GM19397 (cell line): ENCODE data around the gene CSAG2.
"Not testable (repeated sequence)": the region's sequence is repeated elsewhere in the genome, so short reads cannot be mapped to it uniquely, and the experiment has no call there.

Source experiments
- ATAC-seq: cut with Tn5 transposase; IDR thresholded peaks from one replicate; pipeline ENCODE4 v1.9.1; 2021; ENCODE audit warnings: mild to moderate bottlenecking, moderate library complexity; ENCODE audit not compliant: unreplicated experiment

The CSAG2 gene

GRCh38 chrX:152709173-152709572, at the start of gene CSAG2:
Gene CSAG2 (minus strand): TSS chrX:152709273. CDS start chrX:152709112, 161 bp downstream.
- not testable (repeated sequence) for ATAC-seq

GRCh38 chrX:152754871-152755270, 45.8 kb upstream of the CSAG2 start:
- ATAC-seq, result not testable (repeated sequence)

GRCh38 chrX:152753686-152754650, 44.9 kb upstream of the CSAG2 start, which contains the start of gene MAGEA2:
Gene MAGEA2 (minus strand): TSS chrX:152753842. CDS start chrX:152751363, 2,479 bp downstream.
- not testable (repeated sequence) for ATAC-seq

- no peak for ATAC-seq
Measured at GRCh38 chrX:152738560-152738959, 29.5 kb upstream of the CSAG2 start.

- ATAC-seq, result not testable (repeated sequence)
Measured at GRCh38 chrX:152736528-152736927, 27.5 kb upstream of the CSAG2 start.

GRCh38 chrX:152735860-152736511, 26.9 kb upstream of the CSAG2 start:
- ATAC-seq, result no peak

- no peak for ATAC-seq
Measured at GRCh38 chrX:152735101-152735500, 26.0 kb upstream of the CSAG2 start.

- ATAC-seq, result not testable (repeated sequence)
Measured at GRCh38 chrX:152734143-152734858, 25.2 kb upstream of the CSAG2 start.

GRCh38 chrX:152733261-152733975, 24.3 kb upstream of the CSAG2 start, which contains the start of the genes CSAG1 and MAGEA12:
Gene CSAG1 (minus strand): TSS chrX:152733721. CDS start chrX:152732460, 1,261 bp downstream.
Gene MAGEA12 (plus strand): TSS chrX:152733757. CDS start chrX:152736162, 2,405 bp downstream.
- no peak for ATAC-seq

GRCh38 chrX:152725409-152725808, 16.3 kb upstream of the CSAG2 start:
- no peak for ATAC-seq

- ATAC-seq, result not testable (repeated sequence)
Measured at GRCh38 chrX:152713815-152714787, 5.0 kb upstream of the CSAG2 start, which contains the start of gene MAGEA2B. Gene MAGEA2B (plus strand): TSS chrX:152714628. CDS start chrX:152717107, 2,479 bp downstream.

GRCh38 chrX:152713195-152713594, 4.1 kb upstream of the CSAG2 start:
- ATAC-seq, result not testable (repeated sequence)

- ATAC-seq, result not testable (repeated sequence)
Measured at GRCh38 chrX:152706500-152706899, 2.6 kb downstream of the CSAG2 start.

GRCh38 chrX:152700390-152700789, 8.7 kb downstream of the CSAG2 start:
- ATAC-seq, result not testable (repeated sequence)

- not testable (repeated sequence) for ATAC-seq
Measured at GRCh38 chrX:152697952-152698931, 10.8 kb downstream of the CSAG2 start, which contains the start of gene MAGEA3. Gene MAGEA3 (plus strand): TSS chrX:152698794. CDS start chrX:152700833, 2,039 bp downstream.

GRCh38 chrX:152681012-152681411, 28.1 kb downstream of the CSAG2 start:
- ATAC-seq, result not testable (repeated sequence)

GRCh38 chrX:152674652-152675051, 34.4 kb downstream of the CSAG2 start:
- ATAC-seq, result not testable (repeated sequence)
